Measurements from ENCODE around the gene C5orf52.
"Not testable (repeated sequence)": the region's sequence is repeated elsewhere in the genome, so short reads cannot be mapped to it uniquely, and the experiment has no call there.

Gene C5orf52

DNA sequence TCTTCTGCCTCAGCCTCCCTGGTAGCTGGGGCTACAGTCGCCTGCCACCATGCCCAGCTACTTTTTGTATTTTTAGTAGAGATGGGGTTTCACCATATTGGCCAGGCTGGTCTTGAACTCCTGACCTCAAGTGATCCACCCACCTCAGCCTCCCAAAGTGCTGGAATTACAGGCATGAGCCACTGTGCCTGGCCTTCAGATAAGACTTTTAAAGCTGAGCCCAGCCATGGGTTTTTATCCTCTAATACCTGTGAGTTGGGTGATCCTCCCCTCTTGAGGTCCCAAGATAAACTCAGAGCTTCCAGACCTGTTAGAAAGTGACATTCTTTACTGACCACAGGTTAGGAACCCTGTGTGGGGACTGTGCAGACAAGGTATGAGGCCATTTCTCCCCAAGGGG is 56.5 kb downstream of the C5orf52 start:
- FAIRE-seq = not testable (repeated sequence)

All from endometrium (tissue), 2 donors.